HCT116 (cell line): ENCODE data around the gene AP3D1. TPM values are rescaled to one million over a fixed set of nuclear protein-coding genes. Genes with fewer than 3 reads are reported as not detected.

ENCODE experiments used
- ATAC-seq: fragments of 200-7000 bp; cut with Tn5 transposase; 2 replicates; pipeline ENCODE4 v1.9.1; 2020; ENCODE audit warnings: mild to moderate bottlenecking, moderate library complexity
- BruUV-seq: library from RNA; stranded (reverse); fragments of 400-500 nt; replicated peaks from 2 replicates; lab custom pipeline; 2021; lab: Mats Ljungman, UMichigan
- CTCF ChIA-PET: fragments of 300-600 bp; sonication (Branson Sonifier 250); formaldehyde crosslinking; loops from one replicate; lab custom pipeline; 2021; ENCODE audit warnings: antibody characterized with exemption; lab: Charles Lee
- POLR2A ChIA-PET: fragments of 300-600, 350-600 bp; sonication (Branson Sonifier 250); formaldehyde crosslinking; loops from one replicate; lab custom pipeline; 2021; ENCODE audit warnings: antibody characterized with exemption; lab: Charles Lee
- RAD21 ChIA-PET, 2 experiments: fragments of 300-600 bp; sonication (Branson Sonifier 250); formaldehyde crosslinking; loops; one replicate each; lab custom pipeline; 2023; ENCODE audit warnings: low total read pairs in 2 of 2; ENCODE audit not compliant: uncharacterized antibody in 2 of 2, unreplicated experiment in 2 of 2, low non-redundant PET in 1 of 2; lab: Charles Lee
- DNase-seq: peaks from one replicate; pipeline ENCODE4 v3.0.0-alpha.2; 2010; ENCODE audit warnings: low read depth, low spot score
- H2AFZ ChIP-seq: fragments of 200-600 bp; shearing (Covaris generic), sonication (generic); 2 replicates; pipeline ENCODE4 v1.6.1; 2017; ENCODE audit warnings: low read depth, mixed run types, mixed read lengths, antibody characterized with exemption, low read length; ENCODE audit not compliant: poor library complexity, severe bottlenecking
- H3K27ac ChIP-seq: 2 replicates; pipeline ENCODE4 v1.5.1; 2012; ENCODE audit warnings: low read depth, low read length
- H3K27me3 ChIP-seq: fragments of 200-600 bp; sonication (generic); 2 replicates; pipeline ENCODE4 v1.6.1; 2016; ENCODE audit warnings: mixed run types, low read length, mixed read lengths; ENCODE audit not compliant: insufficient read depth
- H3K36me3 ChIP-seq, 2 experiments: fragments of 200-500 bp in 1 of 2; fragments of 200-600 bp in 1 of 2; sonication (Bioruptor generic) in 1 of 2; sonication (generic) in 1 of 2; 2 replicates each; pipeline versions ENCODE4 v1.5.1 to v1.6.1; 2014 to 2016; ENCODE audit warnings: low read length in 2 of 2, inconsistent platforms in 1 of 2, mixed read lengths in 1 of 2, mixed run types in 1 of 2; ENCODE audit not compliant: insufficient read depth in 2 of 2, control insufficient read depth in 1 of 2
- H3K4me1 ChIP-seq, 2 experiments: fragments of 200-600 bp in 1 of 2; sonication (generic) in 1 of 2; 2 replicates each; pipeline versions ENCODE4 v1.5.1 to v1.6.1; 2012 to 2017; ENCODE audit warnings: low read length in 2 of 2, inconsistent platforms in 1 of 2, mild to moderate bottlenecking in 1 of 2, mixed read lengths in 1 of 2, mixed run types in 1 of 2, moderate library complexity in 1 of 2; ENCODE audit not compliant: insufficient read depth in 2 of 2, control insufficient read depth in 1 of 2
- H3K4me2 ChIP-seq: fragments of 200-600 bp; sonication (generic); 2 replicates; pipeline ENCODE4 v1.6.1; 2017; ENCODE audit warnings: mixed run types, low read length, mixed read lengths
- H3K4me3 ChIP-seq, 2 experiments: fragments of 200-600 bp in 1 of 2; sonication (generic) in 1 of 2; replicated peaks in 1 of 2; 2 replicates each; pipeline ENCODE4 v1.5.1; 2011 to 2016; ENCODE audit warnings: low read length in 2 of 2, control low read depth in 1 of 2, low read depth in 1 of 2, mild to moderate bottlenecking in 1 of 2, mixed read lengths in 1 of 2, mixed run types in 1 of 2
- H3K79me2 ChIP-seq: fragments of 200-600 bp; sonication (generic); 2 replicates; pipeline ENCODE4 v1.6.1; 2017; ENCODE audit warnings: mild to moderate bottlenecking, mixed run types, low read length, moderate library complexity, mixed read lengths; ENCODE audit not compliant: insufficient read depth
- H3K9ac ChIP-seq: fragments of 200-600 bp; sonication (generic); 2 replicates; pipeline ENCODE4 v1.6.1; 2016; ENCODE audit warnings: low read length, mixed read lengths
- H3K9me2 ChIP-seq: fragments of 200-600 bp; sonication (generic), shearing (Covaris generic); 2 replicates; pipeline ENCODE4 v1.6.1; 2017; ENCODE audit warnings: mixed run types, mild to moderate bottlenecking, moderate library complexity; ENCODE audit not compliant: insufficient read depth
- H3K9me3 ChIP-seq, 2 experiments: fragments of 200-500 bp in 1 of 2; fragments of 200-600 bp in 1 of 2; sonication (Bioruptor generic) in 1 of 2; sonication (generic) in 1 of 2; 2 replicates each; pipeline ENCODE4 v1.6.1; 2014 to 2017; ENCODE audit warnings: low read length in 2 of 2, mixed read lengths in 2 of 2, inconsistent platforms in 1 of 2, low read depth in 1 of 2, mild to moderate bottlenecking in 1 of 2, mixed run types in 1 of 2, moderate library complexity in 1 of 2; ENCODE audit not compliant: control insufficient read depth in 1 of 2, insufficient read depth in 1 of 2
- H4K20me1 ChIP-seq: fragments of 200-600 bp; sonication (generic), shearing (Covaris generic); 2 replicates; pipeline ENCODE4 v1.6.1; 2017; ENCODE audit warnings: mixed run types, mild to moderate bottlenecking, moderate library complexity; ENCODE audit not compliant: insufficient read depth
- ATF3 ChIP-seq: IDR thresholded peaks from 2 replicates; pipeline ENCODE4 v1.6.1; 2012
- CEBPB ChIP-seq: IDR thresholded peaks from 2 replicates; pipeline ENCODE4 v1.6.1; 2012; ENCODE audit warnings: low read depth
- EGR1 ChIP-seq: IDR thresholded peaks from 2 replicates; pipeline ENCODE4 v1.6.1; 2012; ENCODE audit warnings: low read depth
- ELF1 ChIP-seq: IDR thresholded peaks from 2 replicates; pipeline ENCODE4 v1.6.1; 2012; ENCODE audit warnings: low read depth, borderline replicate concordance
- EZH2phosphoT487 ChIP-seq: fragments of 200-600 bp; IDR thresholded peaks from 2 replicates; pipeline ENCODE4 v1.6.1; 2018; ENCODE audit warnings: antibody characterized with exemption, borderline replicate concordance
- FOSL1 ChIP-seq: IDR thresholded peaks from 2 replicates; pipeline ENCODE4 v1.6.1; 2012; ENCODE audit warnings: low read depth
- JUND ChIP-seq: IDR thresholded peaks from 2 replicates; pipeline ENCODE4 v1.6.1; 2012
- MAX ChIP-seq: IDR thresholded peaks from 2 replicates; pipeline ENCODE4 v1.6.1; 2012
- POLR2A ChIP-seq: IDR thresholded peaks from 2 replicates; pipeline ENCODE4 v1.7.0; 2011; ENCODE audit warnings: borderline replicate concordance; ENCODE audit not compliant: insufficient read depth, insufficient read length; ENCODE audit errors: extremely low read depth
- POLR2AphosphoS5 ChIP-seq: IDR thresholded peaks from 2 replicates; pipeline ENCODE4 v1.6.1; 2011; ENCODE audit warnings: mild to moderate bottlenecking, low read depth, low read length, moderate library complexity
- RAD21 ChIP-seq: IDR thresholded peaks from 2 replicates; pipeline ENCODE4 v1.6.1; 2012; ENCODE audit warnings: low read depth, mild to moderate bottlenecking
- SIN3A ChIP-seq: IDR thresholded peaks from 2 replicates; pipeline ENCODE4 v1.6.1; 2012; ENCODE audit warnings: low read depth
- SP1 ChIP-seq: IDR thresholded peaks from 2 replicates; pipeline ENCODE4 v1.6.1; 2012; ENCODE audit warnings: low read depth
- SRF ChIP-seq: IDR thresholded peaks from 2 replicates; pipeline ENCODE4 v1.6.1; 2012; ENCODE audit warnings: low read depth
- TCF7L2 ChIP-seq: IDR thresholded peaks from 2 replicates; pipeline ENCODE4 v1.7.0; 2011; ENCODE audit warnings: borderline replicate concordance, inconsistent platforms; ENCODE audit not compliant: insufficient read depth, insufficient read length; ENCODE audit errors: extremely low read depth
- YY1 ChIP-seq: IDR thresholded peaks from 2 replicates; pipeline ENCODE4 v1.6.1; 2011; ENCODE audit warnings: low read length, low read depth, moderate library complexity, mild to moderate bottlenecking; ENCODE audit not compliant: insufficient replicate concordance; ENCODE audit errors: extremely low read depth
- ZFX ChIP-seq: fragments of 450-650 bp; IDR thresholded peaks from 2 replicates; pipeline ENCODE4 v1.6.1; 2017
- ZNF274 ChIP-seq: fragments of 200-500 bp; sonication (Bioruptor generic); IDR thresholded peaks from 2 replicates; pipeline ENCODE4 v1.6.1; 2014; ENCODE audit warnings: mild to moderate bottlenecking, low read depth, low read length, inconsistent platforms
- intact Hi-C: fragments of 100-400 bp; cut with micrococcal nuclease; formaldehyde crosslinking; loops from 2 replicates; pipeline ENCODE4 v1.10.0; 2022
- total RNA-seq: library from RNA; stranded (reverse); gene quantifications from one replicate; pipeline ENCODE4 v1.2.1, GENCODE V29; 2021; ENCODE audit not compliant: unreplicated experiment
- TF ChIP-seq, protein P1 (sequence below), 3 experiments: fragments of 200-600 bp in 1 of 3; sonication (generic) in 1 of 3; IDR thresholded peaks in 2 of 3; conservative IDR thresholded peaks in 1 of 3; 2 replicates each; pipeline ENCODE4 v1.5.1; 2012 to 2017; ENCODE audit warnings: low read depth in 2 of 3, low read length in 2 of 3, antibody characterized with exemption in 1 of 3, borderline replicate concordance in 1 of 3, control low read depth in 1 of 3, mild to moderate bottlenecking in 1 of 3, mixed read lengths in 1 of 3, mixed run types in 1 of 3, moderate library complexity in 1 of 3; ENCODE audit not compliant: insufficient read depth in 1 of 3
- TF ChIP-seq, protein P2 (sequence below): IDR thresholded peaks from 2 replicates; pipeline ENCODE4 v1.6.1; 2011; ENCODE audit warnings: mild to moderate bottlenecking, low read length, moderate library complexity; ENCODE audit not compliant: insufficient replicate concordance; ENCODE audit errors: extremely low read depth

The AP3D1 gene
- total RNA-seq, 1 experiment from 2014 or later, result 137 TPM

DNA sequence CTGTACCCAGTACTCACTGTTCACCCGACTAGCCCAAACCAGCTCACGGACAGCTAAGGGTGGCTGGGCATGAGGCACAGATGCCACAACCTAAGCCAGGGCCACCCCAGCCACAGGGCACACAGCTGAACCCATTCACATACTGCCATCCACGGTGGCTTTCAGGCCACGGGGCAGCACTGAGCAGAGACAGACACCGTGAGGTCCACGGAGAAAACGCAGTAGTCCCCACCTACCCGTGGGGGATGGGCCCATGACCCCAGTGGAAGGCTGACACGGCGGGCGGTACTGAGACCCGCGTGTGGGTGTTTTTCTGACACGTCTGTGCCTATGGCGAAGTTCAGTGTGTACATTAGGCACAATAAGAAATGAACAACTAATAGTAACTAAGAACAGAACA, 29.1 kb downstream of the AP3D1 start:
- no peak overlapping the region for H3K9ac ChIP-seq
- peaks cover 4% of the 10 kb centered on the region; the same call in 1 of the 2 replicates for H3K79me2 ChIP-seq
- no peak overlapping the region for H3K4me2 ChIP-seq
- no peak overlapping the region for H2AFZ ChIP-seq
- H3K27me3 ChIP-seq, result no peaks in the 10 kb centered on the region
- intact Hi-C loops, result no loop called here
- ChIA-PET CTCF (no interaction called here), POLR2A (no interaction called here), RAD21 (no interaction called here)
- no TSS peak for BruUV-seq
- TF ChIP-seq EGR1, result no peak
- no peak for TF ChIP-seq RAD21
- TF ChIP-seq MAX, result no peak
- no peak for TF ChIP-seq JUND
- TF ChIP-seq SIN3A, result no peak
- TF ChIP-seq, protein P1, sequence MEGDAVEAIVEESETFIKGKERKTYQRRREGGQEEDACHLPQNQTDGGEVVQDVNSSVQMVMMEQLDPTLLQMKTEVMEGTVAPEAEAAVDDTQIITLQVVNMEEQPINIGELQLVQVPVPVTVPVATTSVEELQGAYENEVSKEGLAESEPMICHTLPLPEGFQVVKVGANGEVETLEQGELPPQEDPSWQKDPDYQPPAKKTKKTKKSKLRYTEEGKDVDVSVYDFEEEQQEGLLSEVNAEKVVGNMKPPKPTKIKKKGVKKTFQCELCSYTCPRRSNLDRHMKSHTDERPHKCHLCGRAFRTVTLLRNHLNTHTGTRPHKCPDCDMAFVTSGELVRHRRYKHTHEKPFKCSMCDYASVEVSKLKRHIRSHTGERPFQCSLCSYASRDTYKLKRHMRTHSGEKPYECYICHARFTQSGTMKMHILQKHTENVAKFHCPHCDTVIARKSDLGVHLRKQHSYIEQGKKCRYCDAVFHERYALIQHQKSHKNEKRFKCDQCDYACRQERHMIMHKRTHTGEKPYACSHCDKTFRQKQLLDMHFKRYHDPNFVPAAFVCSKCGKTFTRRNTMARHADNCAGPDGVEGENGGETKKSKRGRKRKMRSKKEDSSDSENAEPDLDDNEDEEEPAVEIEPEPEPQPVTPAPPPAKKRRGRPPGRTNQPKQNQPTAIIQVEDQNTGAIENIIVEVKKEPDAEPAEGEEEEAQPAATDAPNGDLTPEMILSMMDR (IDR thresholded peaks at IDR 0.05 in 2 of 3, conservative IDR thresholded peaks at IDR 0.05 in 1 of 3; ENCODE audit: borderline replicate concordance in 1 of 3, insufficient read depth in 1 of 3, low read depth in 2 of 3, low read length in 2 of 3), result no peak
- TF ChIP-seq EZH2phosphoT487, result no peak
- TF ChIP-seq CEBPB, result no peak
- TF ChIP-seq POLR2A, result no peak
- no peak for TF ChIP-seq YY1
- no peak for TF ChIP-seq FOSL1
- TF ChIP-seq SP1, result no peak
- TF ChIP-seq ZNF274, result no peak
- no peak for TF ChIP-seq ATF3
- TF ChIP-seq, protein P2, sequence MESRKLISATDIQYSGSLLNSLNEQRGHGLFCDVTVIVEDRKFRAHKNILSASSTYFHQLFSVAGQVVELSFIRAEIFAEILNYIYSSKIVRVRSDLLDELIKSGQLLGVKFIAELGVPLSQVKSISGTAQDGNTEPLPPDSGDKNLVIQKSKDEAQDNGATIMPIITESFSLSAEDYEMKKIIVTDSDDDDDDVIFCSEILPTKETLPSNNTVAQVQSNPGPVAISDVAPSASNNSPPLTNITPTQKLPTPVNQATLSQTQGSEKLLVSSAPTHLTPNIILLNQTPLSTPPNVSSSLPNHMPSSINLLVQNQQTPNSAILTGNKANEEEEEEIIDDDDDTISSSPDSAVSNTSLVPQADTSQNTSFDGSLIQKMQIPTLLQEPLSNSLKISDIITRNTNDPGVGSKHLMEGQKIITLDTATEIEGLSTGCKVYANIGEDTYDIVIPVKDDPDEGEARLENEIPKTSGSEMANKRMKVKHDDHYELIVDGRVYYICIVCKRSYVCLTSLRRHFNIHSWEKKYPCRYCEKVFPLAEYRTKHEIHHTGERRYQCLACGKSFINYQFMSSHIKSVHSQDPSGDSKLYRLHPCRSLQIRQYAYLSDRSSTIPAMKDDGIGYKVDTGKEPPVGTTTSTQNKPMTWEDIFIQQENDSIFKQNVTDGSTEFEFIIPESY, result no peak
- no peak for TF ChIP-seq POLR2AphosphoS5
- TF ChIP-seq ZFX, result no peak
- TF ChIP-seq SRF, result no peak
- no peak for TF ChIP-seq ELF1
- no peak for TF ChIP-seq TCF7L2
- no peaks in the 10 kb centered on the region for H3K9me3 ChIP-seq
- no peak for ATAC-seq
- peaks cover 33 to 56% of the 10 kb centered on the region in 2 experiments; a peak in 3 of 4 replicates for H3K36me3 ChIP-seq
- no peaks in the 10 kb centered on the region for H4K20me1 ChIP-seq
- no peak overlapping the region for H3K27ac ChIP-seq
- no peaks in the 10 kb centered on the region for H3K4me1 ChIP-seq
- no peak for DNase-seq
- H3K4me3 ChIP-seq, result no peak overlapping the region
- H3K9me2 ChIP-seq, result no peaks in the 10 kb centered on the region
